Peyer's patch (tissue), 4 donors: ENCODE measurements around the gene TRA2A.

Experiments
- CTCF ChIP-seq, 6 experiments: fragments of 450-650 bp in 4 of 6; fragments of 200-600 bp in 2 of 6; sonication (generic) in 1 of 6; IDR thresholded peaks; one replicate each; pipeline ENCODE4 v1.5.1; 2017 to 2019; ENCODE audit warnings: antibody characterized with exemption in 6 of 6, mild to moderate bottlenecking in 3 of 6, moderate library complexity in 1 of 6
- POLR2A ChIP-seq, 2 donors: fragments of 450-650 bp; IDR thresholded peaks; one replicate each; pipeline ENCODE4 v1.5.1; 2017; ENCODE audit warnings: antibody characterized with exemption in 2 of 2, mild to moderate bottlenecking in 2 of 2, moderate library complexity in 2 of 2

GRCh38 chr7:23472046-23472445 lies 59.7 kb downstream of the TRA2A start:
- TF ChIP-seq POLR2A (IDR thresholded peaks at IDR 0.05) (no peak), CTCF (IDR thresholded peaks at IDR 0.05) (no peak)
